ENCODE results near the gene JADE1.

JADE1 gene

GRCh38 chr4:128819082-128819742 is 9.7 kb downstream of the JADE1 start:
- no peaks in the 10 kb centered on the region for H3K9me3 Mint-ChIP-seq
- H3K4me3 Mint-ChIP-seq: peak overlapping the region; percentile 28
- no peak for DNase-seq (ENCODE audit: low spot score)
- H3K4me1 Mint-ChIP-seq (ENCODE audit: low read depth): peaks cover 40% of the 10 kb centered on the region
- H3K27ac Mint-ChIP-seq: peak overlapping the region; percentile 55
- H3K27me3 Mint-ChIP-seq (ENCODE audit: low read depth): no peaks in the 10 kb centered on the region
- H3K36me3 Mint-ChIP-seq (ENCODE audit: low read depth): peaks cover 21% of the 10 kb centered on the region

- H3K4me1 Mint-ChIP-seq (ENCODE audit: low read depth): peaks cover 44% of the 10 kb centered on the region
- H3K9me3 Mint-ChIP-seq: no peaks in the 10 kb centered on the region
- peaks cover 19% of the 10 kb centered on the region for H3K36me3 Mint-ChIP-seq (ENCODE audit: low read depth)
- H3K27me3 Mint-ChIP-seq (ENCODE audit: low read depth): no peaks in the 10 kb centered on the region
- DNase-seq (ENCODE audit: low spot score): no peak
- H3K4me3 Mint-ChIP-seq: no peak overlapping the region
- no peak overlapping the region for H3K27ac Mint-ChIP-seq
Measured at GRCh38 chr4:128820671-128821070, 11.2 kb downstream of the JADE1 start.

- Mint-ChIP-seq H3K9me3 (no peaks in the 10 kb centered on the region), H3K4me1 (ENCODE audit: low read depth) (peaks cover 44% of the 10 kb centered on the region), H3K27me3 (ENCODE audit: low read depth) (no peaks in the 10 kb centered on the region), H3K27ac (no peak overlapping the region), H3K36me3 (ENCODE audit: low read depth) (peaks cover 19% of the 10 kb centered on the region), H3K4me3 (no peak overlapping the region)
- no peak for DNase-seq (ENCODE audit: low spot score)
Measured at GRCh38 chr4:128821151-128821550, 11.7 kb downstream of the JADE1 start.

- peaks cover 52% of the 10 kb centered on the region for H3K4me1 Mint-ChIP-seq (ENCODE audit: low read depth)
- H3K4me3 Mint-ChIP-seq: no peak overlapping the region
- H3K36me3 Mint-ChIP-seq (ENCODE audit: low read depth): peaks cover 14% of the 10 kb centered on the region
- H3K27me3 Mint-ChIP-seq (ENCODE audit: low read depth): no peaks in the 10 kb centered on the region
- H3K9me3 Mint-ChIP-seq: no peaks in the 10 kb centered on the region
- no peak overlapping the region for H3K27ac Mint-ChIP-seq
- no peak for DNase-seq (ENCODE audit: low spot score)
Measured at GRCh38 chr4:128823025-128823661, 13.6 kb downstream of the JADE1 start.

- Mint-ChIP-seq H3K4me1 (ENCODE audit: low read depth) (peaks cover 44% of the 10 kb centered on the region), H3K9me3 (peaks cover 7% of the 10 kb centered on the region), H3K27ac (no peak overlapping the region), H3K36me3 (ENCODE audit: low read depth) (peaks cover 15% of the 10 kb centered on the region), H3K27me3 (ENCODE audit: low read depth) (no peaks in the 10 kb centered on the region), H3K4me3 (no peak overlapping the region)
- no peak for DNase-seq (ENCODE audit: low spot score)
Measured at GRCh38 chr4:128825226-128825625, 15.7 kb downstream of the JADE1 start.

GRCh38 chr4:128827296-128827695 is 17.8 kb downstream of the JADE1 start:
- H3K36me3 Mint-ChIP-seq (ENCODE audit: low read depth): peaks cover 17% of the 10 kb centered on the region
- H3K4me3 Mint-ChIP-seq: no peak overlapping the region
- no peaks in the 10 kb centered on the region for H3K27me3 Mint-ChIP-seq (ENCODE audit: low read depth)
- peak overlapping the region; percentile 43 for H3K27ac Mint-ChIP-seq
- peaks cover 46% of the 10 kb centered on the region for H3K4me1 Mint-ChIP-seq (ENCODE audit: low read depth)
- H3K9me3 Mint-ChIP-seq: peaks cover 7% of the 10 kb centered on the region
- no peak for DNase-seq (ENCODE audit: low spot score)

GRCh38 chr4:128830906-128831503 is 21.5 kb downstream of the JADE1 start:
- no peak for DNase-seq (ENCODE audit: low spot score)
- Mint-ChIP-seq H3K4me3 (no peak overlapping the region), H3K27me3 (ENCODE audit: low read depth) (no peaks in the 10 kb centered on the region), H3K36me3 (ENCODE audit: low read depth) (peaks cover 27% of the 10 kb centered on the region), H3K9me3 (peaks cover 7% of the 10 kb centered on the region), H3K27ac (peak overlapping the region; percentile 27), H3K4me1 (ENCODE audit: low read depth) (peaks cover 30% of the 10 kb centered on the region)

- Mint-ChIP-seq H3K27me3 (ENCODE audit: low read depth) (no peaks in the 10 kb centered on the region), H3K36me3 (ENCODE audit: low read depth) (peaks cover 28% of the 10 kb centered on the region), H3K4me3 (no peak overlapping the region), H3K27ac (peak overlapping the region; percentile 23), H3K9me3 (peaks cover 7% of the 10 kb centered on the region), H3K4me1 (ENCODE audit: low read depth) (peaks cover 24% of the 10 kb centered on the region)
- DNase-seq (ENCODE audit: low spot score): no peak
Measured at GRCh38 chr4:128831531-128832242, 22.2 kb downstream of the JADE1 start.

- no peak overlapping the region for H3K4me3 Mint-ChIP-seq
- no peaks in the 10 kb centered on the region for H3K27me3 Mint-ChIP-seq (ENCODE audit: low read depth)
- no peak for DNase-seq (ENCODE audit: low spot score)
- peaks cover 29% of the 10 kb centered on the region for H3K36me3 Mint-ChIP-seq (ENCODE audit: low read depth)
- no peak overlapping the region for H3K27ac Mint-ChIP-seq
- peaks cover 20% of the 10 kb centered on the region for H3K4me1 Mint-ChIP-seq (ENCODE audit: low read depth)
- H3K9me3 Mint-ChIP-seq: peaks cover 7% of the 10 kb centered on the region
Measured at GRCh38 chr4:128832243-128832625, 22.7 kb downstream of the JADE1 start.

- no peak overlapping the region for H3K4me3 Mint-ChIP-seq
- DNase-seq (ENCODE audit: low spot score): no peak
- peaks cover 31% of the 10 kb centered on the region for H3K4me1 Mint-ChIP-seq (ENCODE audit: low read depth)
- H3K27me3 Mint-ChIP-seq (ENCODE audit: low read depth): no peaks in the 10 kb centered on the region
- H3K27ac Mint-ChIP-seq: no peak overlapping the region
- no peaks in the 10 kb centered on the region for H3K9me3 Mint-ChIP-seq
- H3K36me3 Mint-ChIP-seq (ENCODE audit: low read depth): peaks cover 20% of the 10 kb centered on the region
Measured at GRCh38 chr4:128835498-128836222, 26.2 kb downstream of the JADE1 start.

- H3K4me3 Mint-ChIP-seq: no peak overlapping the region
- no peak for DNase-seq (ENCODE audit: low spot score)
- peaks cover 21% of the 10 kb centered on the region for H3K36me3 Mint-ChIP-seq (ENCODE audit: low read depth)
- H3K4me1 Mint-ChIP-seq (ENCODE audit: low read depth): peaks cover 34% of the 10 kb centered on the region
- H3K27me3 Mint-ChIP-seq (ENCODE audit: low read depth): no peaks in the 10 kb centered on the region
- H3K27ac Mint-ChIP-seq: no peak overlapping the region
- H3K9me3 Mint-ChIP-seq: no peaks in the 10 kb centered on the region
Measured at GRCh38 chr4:128837198-128837597, 27.7 kb downstream of the JADE1 start.

- peak overlapping the region; percentile 3 for H3K27ac Mint-ChIP-seq
- peaks cover 37% of the 10 kb centered on the region for H3K4me1 Mint-ChIP-seq (ENCODE audit: low read depth)
- no peak for DNase-seq (ENCODE audit: low spot score)
- no peaks in the 10 kb centered on the region for H3K27me3 Mint-ChIP-seq (ENCODE audit: low read depth)
- no peak overlapping the region for H3K4me3 Mint-ChIP-seq
- no peaks in the 10 kb centered on the region for H3K9me3 Mint-ChIP-seq
- peaks cover 22% of the 10 kb centered on the region for H3K36me3 Mint-ChIP-seq (ENCODE audit: low read depth)
Measured at GRCh38 chr4:128837679-128838078, 28.2 kb downstream of the JADE1 start.

GRCh38 chr4:128840711-128841318 is 31.3 kb downstream of the JADE1 start:
- no peaks in the 10 kb centered on the region for H3K27me3 Mint-ChIP-seq (ENCODE audit: low read depth)
- peaks cover 43% of the 10 kb centered on the region for H3K4me1 Mint-ChIP-seq (ENCODE audit: low read depth)
- H3K36me3 Mint-ChIP-seq (ENCODE audit: low read depth): peaks cover 35% of the 10 kb centered on the region
- no peak overlapping the region for H3K4me3 Mint-ChIP-seq
- DNase-seq (ENCODE audit: low spot score): no peak
- H3K27ac Mint-ChIP-seq: peak overlapping the region; percentile 67
- no peaks in the 10 kb centered on the region for H3K9me3 Mint-ChIP-seq

Measured in T-helper 2 cell treated with Interferon-gamma antibody and Interleukin-4, amounts not matched to agents 5 μg/mL and 100 μg/mL, for 36 hours (primary cell).